ENCODE measurements around the gene NEO1. TPM values are rescaled to one million over a fixed set of nuclear protein-coding genes. Genes with fewer than 3 reads are reported as not detected.
"Not testable (repeated sequence)": the region's sequence is repeated elsewhere in the genome, so short reads cannot be mapped to it uniquely, and the experiment has no call there.

The NEO1 gene
- polyA plus RNA-seq, 12 donors, result 47.7 to 79.2 (median 56.9) TPM

DNA sequence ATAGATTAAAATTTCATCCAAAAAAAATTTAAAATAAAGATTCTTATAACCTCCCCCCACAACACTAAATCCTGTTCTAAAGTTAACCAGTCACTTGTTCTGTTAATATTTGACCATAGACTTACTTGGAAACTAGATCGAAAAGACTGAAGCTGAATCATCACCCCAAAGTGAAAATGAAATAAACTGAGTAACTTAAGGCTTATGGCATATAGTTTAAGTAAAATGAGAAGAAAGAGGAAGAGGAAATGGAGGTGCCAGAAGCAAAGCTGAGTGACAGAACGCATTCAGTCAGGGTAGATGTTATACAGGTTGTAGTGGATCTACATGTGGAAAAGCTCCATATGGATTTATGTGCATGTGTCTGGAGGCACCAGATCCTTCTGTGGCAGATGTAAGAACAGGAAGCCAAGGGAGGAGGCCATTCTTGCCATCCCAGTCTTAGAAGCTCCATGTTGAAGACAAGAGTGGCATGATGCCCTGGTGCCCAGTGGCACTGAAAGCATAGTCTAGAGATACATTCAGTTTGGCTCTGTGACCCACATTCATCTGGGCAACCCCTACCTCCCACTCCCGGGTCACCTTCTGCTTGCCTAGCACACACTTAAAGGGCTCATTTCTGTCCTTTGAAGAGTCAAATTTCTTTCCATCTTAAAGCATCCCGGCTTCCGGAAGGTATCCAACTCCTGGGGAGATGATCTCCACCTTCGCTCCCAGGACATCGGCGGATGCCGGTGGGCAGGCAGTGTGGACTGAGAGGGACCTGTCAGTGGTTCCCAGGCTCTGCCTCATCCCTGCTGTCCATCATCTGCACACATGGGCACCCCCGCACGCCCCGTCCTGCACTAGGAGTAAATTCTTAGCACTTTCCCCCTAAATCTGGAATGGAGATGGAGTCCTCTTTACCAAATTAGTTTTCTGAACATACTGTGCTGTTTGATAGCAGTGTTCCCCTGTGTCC is 90.8 kb downstream of the NEO1 start:
- DNase-seq, result no peak

DNA sequence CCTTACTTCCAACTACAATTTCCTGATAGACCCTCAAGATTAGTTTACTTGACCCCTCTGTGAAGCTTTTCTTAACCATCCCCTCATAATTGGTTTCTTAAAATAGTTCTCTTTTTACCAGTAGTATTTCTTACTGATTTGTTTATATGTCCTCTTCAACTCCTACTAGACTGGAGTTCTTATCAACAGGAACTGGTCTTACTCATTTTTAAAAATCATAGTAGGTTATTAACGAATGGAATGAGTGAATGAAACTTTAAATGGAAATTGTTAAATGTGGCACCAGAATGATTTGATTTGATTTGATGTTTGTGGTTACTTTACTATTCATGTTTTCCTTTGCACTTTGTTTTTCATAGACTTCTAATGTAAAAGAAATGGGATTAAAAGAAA is 91.5 kb downstream of the NEO1 start:
- DNase-seq, result no peak

DNA sequence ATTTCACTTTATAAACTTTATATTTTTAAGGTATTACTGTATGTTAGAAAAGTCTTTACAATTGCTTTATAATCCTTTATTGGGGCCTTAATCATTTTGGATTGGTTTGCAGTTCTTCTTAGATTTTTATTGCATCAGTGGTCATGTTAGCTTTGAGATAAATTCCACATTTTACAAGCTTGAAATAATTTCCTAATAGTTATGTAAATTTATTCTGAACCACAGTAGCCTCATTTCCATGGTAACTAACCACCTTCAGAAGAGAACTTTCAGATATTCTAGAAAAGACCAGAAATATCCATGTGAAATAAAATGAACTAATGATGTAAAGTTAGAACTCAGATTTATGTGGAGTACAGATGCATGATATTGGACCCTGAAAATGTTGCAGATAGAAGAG is 94.2 kb downstream of the NEO1 start:
- DNase-seq, result no peak

DNA sequence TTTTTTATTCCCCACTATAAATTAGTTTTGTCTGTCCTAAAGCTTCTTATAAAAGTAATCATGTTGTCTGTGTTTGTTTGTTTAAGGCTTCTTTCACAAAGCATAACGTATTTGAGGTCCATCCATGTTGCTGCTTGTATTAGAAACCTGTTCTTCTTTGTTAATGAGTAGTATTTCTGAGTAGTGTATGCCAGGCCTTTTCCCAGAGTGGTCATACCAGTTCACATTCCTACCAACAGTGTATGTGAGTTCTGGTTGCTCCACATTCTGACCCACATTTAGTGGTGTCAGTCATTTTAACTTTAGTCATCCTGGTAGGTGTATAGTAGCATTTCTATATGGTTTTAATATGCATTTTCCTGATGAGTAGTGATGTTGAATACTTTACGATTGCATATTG is 98.6 kb downstream of the NEO1 start:
- DNase-seq, result no peak

DNA sequence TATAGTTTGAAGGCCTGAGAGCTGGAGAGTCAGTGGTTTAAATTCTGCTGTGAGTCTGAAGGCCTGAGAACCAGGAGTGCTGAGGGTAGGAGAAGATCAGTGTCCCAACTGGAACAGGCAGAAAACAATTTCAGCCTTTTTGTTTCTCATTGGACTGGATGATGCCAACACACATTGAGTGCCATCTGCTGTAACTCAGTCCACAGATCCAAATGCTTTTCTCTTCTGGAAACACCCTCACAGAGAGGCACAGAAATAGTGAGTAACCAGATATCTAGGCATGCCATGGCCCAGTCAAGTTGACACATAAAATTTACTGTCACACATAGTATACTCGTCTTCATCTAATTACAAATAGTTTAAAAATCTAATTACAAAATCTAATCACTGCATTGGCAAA is 100.8 kb downstream of the NEO1 start:
- DNase-seq, result no peak

DNA sequence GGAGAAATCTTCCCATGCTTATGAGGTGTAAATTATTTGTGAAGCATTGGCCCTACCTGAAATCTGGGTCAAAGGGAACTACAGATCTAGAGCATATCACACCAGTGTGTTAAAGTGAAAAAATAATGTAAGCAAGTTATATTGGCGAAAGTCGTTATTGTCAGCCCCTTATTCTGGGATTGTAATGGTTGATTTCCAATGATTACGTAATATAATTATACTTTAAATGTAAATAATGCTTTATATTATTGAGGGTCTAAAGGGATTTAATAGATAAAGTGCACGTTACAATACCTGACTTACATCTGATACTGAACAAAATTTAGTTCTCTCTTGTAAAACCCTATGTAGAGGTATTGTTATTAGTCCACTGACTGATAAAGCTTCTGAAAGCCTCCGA is 101.2 kb downstream of the NEO1 start:
- no peak for DNase-seq

DNA sequence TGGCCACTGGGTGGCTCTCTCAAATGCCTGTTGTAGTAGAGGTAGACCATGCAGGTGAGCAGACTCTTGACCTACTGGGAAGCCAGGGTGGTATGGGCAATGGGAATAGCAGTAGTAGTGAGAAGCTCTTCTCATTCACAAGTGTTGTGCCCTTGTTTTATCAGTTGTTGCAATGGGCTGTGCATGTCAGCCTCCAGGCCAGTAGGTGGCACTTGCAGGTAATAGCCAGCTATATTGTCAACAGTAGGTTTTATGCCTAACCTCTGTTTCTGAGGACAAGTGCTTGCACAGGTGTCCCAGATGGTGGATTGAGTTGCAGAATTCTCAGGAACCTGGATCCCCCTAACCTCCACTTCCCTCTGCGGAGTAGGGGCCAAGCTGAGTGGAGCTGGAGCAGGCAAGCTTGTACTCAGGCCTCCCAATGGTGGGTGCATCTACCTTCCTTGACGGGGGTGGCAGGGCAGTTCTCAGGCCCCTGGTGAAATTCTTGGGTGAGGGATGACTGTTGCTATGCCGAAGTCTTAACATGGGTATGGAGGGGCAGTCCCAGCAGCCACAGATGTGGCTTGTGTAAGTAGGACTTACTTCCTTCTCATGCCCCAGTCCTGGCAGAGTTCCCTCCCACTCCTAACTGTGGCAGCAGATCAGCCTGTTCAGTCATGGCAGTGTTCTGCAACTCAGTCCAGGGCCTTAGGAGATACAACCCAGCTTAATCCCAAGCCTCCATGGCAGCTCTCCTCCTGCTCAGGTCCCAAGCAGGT is 104.3 kb downstream of the NEO1 start:
- DNase-seq, result no peak

DNA sequence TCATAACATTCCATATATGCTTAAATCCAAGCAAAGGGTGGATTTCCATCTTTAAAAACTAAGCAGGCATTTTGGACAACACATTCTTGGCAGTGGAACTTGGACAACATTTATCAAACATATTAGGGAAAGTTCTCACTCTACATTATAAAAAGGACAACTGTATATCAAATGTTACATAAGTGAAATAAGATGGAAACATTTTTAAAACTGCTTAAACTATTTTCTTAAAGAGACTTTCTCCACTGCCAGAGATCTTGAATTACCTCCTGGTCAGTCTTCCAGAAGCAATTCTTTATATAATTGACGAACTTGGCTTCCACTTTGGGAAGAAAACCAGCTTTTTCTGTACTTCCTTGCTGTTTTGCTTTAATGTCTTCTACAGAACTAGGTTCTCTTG is 109.3 kb downstream of the NEO1 start:
- peak; percentile 65 for DNase-seq

DNA sequence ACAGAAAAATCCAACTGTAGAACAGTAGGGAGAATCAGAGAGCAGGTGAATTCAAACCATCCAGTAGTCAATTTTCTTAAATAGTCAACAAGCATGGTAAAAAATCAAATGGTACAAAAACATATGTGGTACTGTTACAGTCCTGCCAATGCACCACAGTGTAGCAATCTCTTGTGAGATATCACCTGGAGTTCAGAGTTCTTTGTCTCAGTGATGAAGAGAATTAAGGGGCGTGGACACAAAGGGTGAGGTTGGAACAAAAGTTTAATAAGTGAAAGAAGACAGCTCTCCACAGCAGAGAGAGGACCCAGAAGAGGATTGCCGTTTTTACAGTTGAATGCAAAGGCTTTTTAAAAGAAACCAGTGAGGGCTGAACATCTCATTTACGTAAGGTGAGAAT is 113.2 kb downstream of the NEO1 start:
- DNase-seq, result no peak

DNA sequence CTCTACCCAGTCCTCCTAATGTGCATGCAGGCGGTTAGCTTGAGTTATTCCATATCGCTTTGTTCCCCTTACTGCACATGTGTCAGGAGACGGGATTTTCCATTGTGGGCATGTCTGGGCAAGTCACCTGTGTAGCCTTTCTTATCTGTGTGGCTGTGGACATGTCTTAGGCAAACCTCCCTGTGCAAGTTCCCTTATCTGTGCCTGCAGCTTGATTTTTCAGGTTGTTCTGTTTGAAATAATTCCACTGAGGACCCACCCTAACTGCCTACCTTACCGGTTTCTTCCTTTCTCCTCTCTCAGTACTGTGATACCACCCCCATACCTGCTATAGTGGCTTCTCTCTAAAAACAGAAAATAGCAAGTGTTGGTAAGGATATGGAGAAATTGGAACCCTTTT is 113.6 kb downstream of the NEO1 start:
- DNase-seq, result no peak

DNA sequence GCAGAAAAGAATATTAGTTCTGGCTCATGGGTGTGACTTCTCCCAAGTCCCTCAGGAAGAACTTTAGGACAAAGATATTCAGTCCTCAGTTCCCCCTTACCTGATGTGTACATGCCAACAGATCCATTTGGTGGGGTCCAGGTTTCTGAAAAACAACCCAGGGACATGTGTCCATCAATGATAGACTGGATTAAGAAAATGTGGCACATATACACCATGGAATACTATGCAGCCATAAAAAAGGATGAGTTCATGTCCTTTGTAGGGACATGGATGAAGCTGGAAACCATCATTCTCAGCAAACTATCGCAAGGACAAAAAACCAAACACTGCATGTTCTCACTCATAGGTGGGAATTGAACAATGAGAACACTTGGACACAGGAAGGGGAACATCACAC is 114.4 kb downstream of the NEO1 start:
- DNase-seq, result not testable (repeated sequence)

DNA sequence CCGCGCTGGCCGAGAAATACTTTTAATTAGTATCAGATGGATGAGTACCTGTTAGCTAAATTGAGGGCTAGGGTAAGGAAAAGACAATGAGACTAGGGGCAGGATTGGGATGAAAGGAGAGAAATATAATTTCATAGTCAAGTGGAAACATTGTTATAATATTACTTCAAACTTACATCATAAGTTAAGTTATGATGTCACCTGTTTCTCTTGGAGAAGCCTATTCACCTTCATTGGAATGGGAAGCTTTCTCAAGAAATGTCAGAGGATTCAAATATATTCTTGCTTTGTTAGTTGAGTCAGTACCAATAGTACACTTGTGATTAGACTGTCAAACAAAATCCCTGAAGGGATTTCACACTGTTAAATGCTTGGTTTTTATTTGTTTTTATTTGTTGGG is 116.2 kb downstream of the NEO1 start:
- no peak for DNase-seq

DNA sequence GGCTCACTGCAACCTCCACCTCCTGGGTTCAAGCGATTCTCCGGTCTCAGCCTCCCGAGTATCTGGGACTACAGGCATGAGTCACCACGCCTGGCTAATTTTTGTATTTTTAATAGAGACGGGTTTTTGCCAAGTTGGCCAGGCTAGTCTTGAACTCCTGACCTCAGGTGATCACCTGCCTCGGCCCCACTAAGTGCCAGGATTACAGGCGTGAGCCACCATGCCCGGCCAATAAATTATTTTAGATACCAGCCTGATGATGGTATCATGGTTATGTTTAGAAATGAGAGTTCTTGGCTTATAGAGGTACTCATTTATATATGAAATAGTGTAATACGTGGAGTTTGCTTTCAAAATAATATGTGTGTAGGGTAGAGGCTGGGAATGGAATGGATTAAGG is 119.4 kb downstream of the NEO1 start:
- DNase-seq, result no peak

DNA sequence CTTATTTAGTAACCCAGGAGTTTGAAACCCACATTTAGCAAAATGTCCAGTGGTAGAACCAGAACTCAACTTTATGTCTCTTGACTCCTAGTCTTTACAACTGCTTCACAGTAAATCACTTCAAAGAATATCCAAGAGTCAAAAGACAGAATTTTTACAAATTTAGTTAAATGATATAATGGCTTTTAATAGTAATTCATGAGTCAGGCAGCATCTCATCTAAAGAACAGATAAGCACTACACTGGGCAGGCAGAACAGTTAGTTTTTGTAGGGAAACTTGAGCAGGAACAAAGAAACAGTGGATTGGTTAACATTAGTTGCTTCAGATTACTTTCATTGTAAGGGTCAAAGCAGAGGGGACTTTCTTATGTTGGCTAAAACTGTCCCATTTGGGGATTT is 120.2 kb downstream of the NEO1 start:
- DNase-seq, result no peak

DNA sequence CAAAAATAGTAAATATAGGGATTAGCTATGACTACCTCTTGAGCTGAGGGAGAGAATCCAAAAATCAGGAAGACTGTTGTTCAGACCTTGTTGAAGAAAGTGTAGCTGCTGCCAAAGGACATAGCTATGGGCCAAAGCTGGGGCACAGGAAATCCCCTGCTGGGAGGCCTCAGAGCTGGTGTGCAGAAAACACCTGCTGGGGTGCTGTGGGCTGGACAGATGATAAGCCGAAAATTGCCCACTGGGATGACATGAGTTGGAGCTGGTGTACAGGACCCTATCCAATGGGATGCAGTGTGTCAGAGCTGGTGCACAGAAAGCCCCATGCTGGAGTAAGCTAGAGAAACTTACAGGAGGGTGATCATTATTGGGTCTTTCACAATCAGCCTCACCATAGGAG is 121.9 kb downstream of the NEO1 start:
- no peak for DNase-seq

DNA sequence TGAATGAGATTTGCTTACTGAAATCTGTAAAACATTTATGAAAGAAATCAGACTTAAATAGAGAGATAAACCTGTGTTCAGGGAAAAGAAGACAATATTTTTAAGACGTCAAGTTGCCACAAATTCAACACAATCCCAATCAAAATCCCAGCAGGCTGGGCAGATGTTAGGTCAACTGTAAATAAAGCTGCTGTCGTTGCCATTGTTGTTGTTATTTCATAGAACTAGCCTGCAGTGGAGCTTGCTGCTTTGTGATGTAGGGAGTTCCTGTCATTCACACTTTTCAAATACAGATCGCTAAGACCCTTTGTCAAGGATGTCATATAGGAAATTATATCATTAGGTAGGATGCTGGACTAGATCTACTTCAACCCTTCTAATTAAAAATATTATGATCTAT is 123.1 kb downstream of the NEO1 start:
- no peak for DNase-seq

DNA sequence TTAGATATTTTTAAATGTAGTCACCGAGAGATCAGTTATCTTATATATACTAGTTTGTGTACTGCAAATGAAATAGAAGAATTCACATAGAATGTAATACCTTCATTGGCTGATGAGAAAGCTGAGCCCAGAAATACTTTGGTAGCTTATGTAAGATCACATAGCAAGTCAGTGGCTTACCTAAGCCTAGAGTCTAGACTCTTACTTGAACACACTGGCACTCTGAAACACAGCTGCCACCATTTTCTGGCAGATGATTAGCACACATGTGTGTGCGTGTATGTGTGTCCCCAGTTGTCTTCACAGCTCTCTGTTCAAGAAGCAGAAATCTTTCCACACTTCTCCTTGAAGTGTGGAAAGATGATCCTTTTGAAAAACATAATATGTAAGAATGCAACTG is 124.3 kb downstream of the NEO1 start:
- DNase-seq, result no peak

DNA sequence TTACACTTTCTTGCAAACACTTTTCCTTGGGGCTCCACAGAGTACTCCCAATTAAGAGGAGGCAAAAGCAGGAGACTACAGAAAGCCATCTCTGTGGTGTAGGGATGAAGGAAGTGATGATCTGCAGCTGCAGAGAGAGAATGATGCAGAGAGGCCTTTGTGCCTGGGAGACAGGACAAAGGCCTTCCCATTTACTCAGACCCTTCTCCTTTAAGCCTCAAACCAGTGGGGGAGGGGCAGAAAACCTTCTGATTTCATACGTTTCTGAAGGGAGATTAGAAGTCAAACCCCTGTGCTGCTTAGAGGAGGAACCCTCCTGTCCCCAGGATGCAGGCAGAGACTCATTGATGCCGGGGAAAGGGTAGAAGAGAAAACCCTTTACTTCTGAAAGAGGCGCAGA is 130.8 kb downstream of the NEO1 start:
- DNase-seq, result no peak

DNA sequence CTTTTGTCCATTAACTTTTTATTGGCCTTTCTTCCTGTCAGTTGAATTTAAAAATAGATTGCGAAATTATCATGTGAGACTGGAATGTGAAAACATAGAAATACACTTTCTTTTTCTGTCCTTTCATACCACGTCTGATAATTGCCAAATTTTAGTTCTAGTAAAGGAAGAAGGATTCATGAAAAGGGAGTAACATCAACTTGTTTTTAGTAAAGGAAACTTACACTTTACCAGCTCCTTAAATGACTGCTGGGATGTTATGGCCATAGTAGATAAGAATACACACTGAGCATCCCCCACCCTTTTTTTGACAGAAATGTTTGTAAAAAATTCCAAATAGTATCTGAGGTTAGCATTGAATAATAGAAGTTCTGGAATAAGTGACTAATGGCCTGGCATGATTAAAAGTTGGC is 137.9 kb downstream of the NEO1 start:
- DNase-seq, result no peak

DNA sequence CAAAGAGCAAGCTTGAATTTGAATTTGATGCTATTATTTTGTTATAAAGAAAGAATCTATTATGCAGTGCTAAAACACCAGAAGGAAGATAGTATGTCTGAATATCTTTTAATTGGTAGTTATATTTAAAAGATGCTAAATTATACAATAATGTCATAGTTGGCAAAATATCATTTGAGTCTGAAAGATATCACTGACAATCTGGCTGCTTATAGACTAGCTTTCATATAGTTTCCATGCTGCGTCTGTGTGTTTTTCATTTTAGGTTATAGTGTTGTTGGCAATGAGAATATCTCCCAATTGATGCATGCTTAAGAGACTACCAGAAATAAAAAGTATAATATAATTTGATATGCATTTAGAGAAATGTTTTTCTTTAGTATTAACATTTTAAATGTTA is 142.9 kb downstream of the NEO1 start:
- no peak for DNase-seq

DNA sequence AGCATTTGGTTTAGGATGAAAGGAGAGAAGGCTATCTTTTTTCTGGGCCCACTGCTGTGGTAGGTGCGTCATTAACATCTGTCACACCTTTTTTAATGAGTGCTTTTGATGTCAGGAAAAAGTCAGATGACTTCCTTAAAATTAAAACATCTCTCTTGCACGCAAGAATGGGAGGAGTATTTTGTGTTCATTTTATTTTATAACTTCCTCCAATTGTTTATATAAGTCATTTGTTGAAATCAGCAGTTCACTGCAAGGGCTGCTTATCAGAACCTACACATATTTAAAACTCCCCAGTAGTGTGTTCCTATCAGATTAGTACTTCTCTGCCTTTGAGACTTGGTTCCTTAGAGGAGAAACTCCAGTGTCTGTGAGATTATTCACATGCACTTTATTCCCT is 143.8 kb downstream of the NEO1 start:
- DNase-seq, result no peak

DNA sequence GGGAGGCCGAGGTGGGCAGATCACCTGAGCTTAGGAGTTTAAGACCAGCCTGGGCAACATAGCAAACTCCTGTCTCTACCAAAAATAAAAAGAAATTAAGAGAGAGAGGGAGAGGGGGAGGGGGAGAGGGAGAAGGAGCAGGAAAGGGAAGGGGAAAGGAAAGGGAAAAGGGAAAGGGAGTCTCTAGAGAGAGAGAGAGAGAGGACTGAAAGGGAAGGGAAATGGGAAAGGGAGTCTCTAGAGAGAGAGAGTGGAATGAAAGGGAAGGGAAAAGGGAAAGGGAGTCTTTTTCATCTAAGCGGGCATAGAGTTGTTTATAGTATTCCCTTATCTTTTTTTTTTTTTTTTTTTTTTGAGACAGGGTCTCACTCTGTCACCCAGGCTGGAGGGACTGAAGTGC is 148.1 kb downstream of the NEO1 start:
- DNase-seq, result no peak

DNA sequence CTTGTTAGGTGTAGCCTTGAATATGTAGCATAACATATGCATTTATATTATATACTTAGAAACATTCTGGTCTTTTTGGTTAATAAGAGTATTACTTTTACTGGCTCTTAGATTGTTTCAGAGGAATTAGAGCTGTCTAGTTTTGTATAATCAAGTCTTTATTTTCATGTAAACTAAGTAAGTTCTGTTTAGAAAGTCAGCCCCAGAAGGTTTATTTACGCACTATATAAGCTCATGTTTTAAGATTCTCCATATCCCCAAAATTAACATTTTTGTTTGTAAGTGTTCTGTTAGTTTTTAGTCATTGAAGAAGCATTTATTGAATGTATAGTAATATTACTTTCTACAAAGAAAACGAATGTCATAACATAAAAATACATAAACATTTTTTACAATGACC is 158.4 kb downstream of the NEO1 start:
- DNase-seq, result no peak
